ENCODE data around the gene CMTM2. TPM values are rescaled to one million over a fixed set of nuclear protein-coding genes. Genes with fewer than 3 reads are reported as not detected.

The CMTM2 gene
- total and polyA plus RNA-seq, 9 of the 15 experiments (the other 6 are each of a cell fraction or from before 2014, with no cell fraction given) = not detected

DNA sequence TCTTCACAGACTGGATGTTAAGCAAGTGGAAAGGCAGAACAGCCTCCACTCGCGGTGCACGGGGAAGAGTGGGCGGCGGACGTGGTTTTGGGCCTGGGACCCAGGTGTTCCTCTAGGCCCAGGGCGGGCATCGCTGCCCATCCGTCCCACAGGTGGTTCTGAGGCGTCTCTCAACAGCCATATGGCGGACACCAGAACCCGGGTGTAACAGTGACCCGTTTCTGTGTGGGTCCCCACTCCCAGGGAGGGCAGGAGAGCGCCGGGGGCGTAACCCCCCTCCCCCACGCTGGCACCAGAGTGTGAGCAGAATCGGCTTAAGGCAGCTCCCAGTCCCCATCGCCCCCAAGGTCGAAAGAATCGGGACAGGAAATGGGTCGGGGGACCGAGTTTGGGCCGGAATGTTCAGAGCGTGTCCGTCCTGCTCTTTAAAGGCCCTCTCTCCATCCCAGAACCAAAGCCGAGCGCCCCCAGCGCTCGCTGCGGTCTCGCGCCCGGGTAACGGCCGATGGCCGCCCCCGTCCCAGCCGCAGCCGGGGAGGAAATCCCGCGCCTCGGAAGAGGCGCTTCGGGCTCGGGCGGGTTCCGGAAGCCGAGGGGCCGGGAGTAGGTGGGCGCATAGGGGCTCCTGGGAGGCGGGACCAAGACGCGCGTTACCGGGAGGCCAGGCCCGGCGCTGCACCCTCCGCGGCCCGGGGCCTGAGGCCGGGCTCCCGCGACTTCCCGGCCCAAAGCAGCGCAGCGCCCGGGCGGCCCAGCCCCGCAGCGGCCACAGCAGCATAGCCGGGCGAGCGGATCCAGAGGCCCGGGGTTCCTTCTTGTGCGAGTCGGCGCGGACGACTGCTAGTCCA is 29.8 kb upstream of the CMTM2 start, which contains the start of gene TK2 (continued):
- TF ChIP-seq LCOR (CRISPR knock-in tag; IDR thresholded peaks at IDR 0.05) (0 out of 2 replicates have a peak, but pooled peaks have one; percentile 27), ZNF507 (tag; conservative IDR thresholded peaks at IDR 0.05) (no peak), C11orf30 (IDR thresholded peaks at IDR 0.05; ENCODE audit: low read depth) (no peak), ZNF140 (CRISPR knock-in tag; IDR thresholded peaks at IDR 0.05) (no peak), SIX5 (IDR thresholded peaks at IDR 0.05; ENCODE audit: borderline replicate concordance in 1 of 2, insufficient read depth in 1 of 2, low read depth in 1 of 2, low read length in 2 of 2) (no peak), SAFB2 (IDR thresholded peaks at IDR 0.05; ENCODE audit: borderline replicate concordance, low read depth, low read length, severe bottlenecking) (no peak), ARID2 (IDR thresholded peaks at IDR 0.05) (no peak), RHOXF2B (CRISPR knock-in tag; conservative IDR thresholded peaks at IDR 0.05) (no peak), CBX3 (IDR thresholded peaks at IDR 0.05; ENCODE audit: borderline replicate concordance in 1 of 2, low read length in 2 of 2) (no peak), ZNF583 (CRISPR knock-in tag; IDR thresholded peaks at IDR 0.05) (0 out of 2 replicates have a peak, but pooled peaks have one; percentile 45), SETDB1 (IDR thresholded peaks at IDR 0.05; ENCODE audit: low read length) (no peak), ZNF253 (CRISPR knock-in tag; conservative IDR thresholded peaks at IDR 0.05) (no peak), MAFK (IDR thresholded peaks at IDR 0.05; ENCODE audit: low read length) (no peak), HMG20A (CRISPR knock-in tag; conservative IDR thresholded peaks at IDR 0.05) (no peak), POLR2A (conservative IDR thresholded peaks at IDR 0.05) (peak; percentile 66), ZNF274 (IDR thresholded peaks at IDR 0.05; ENCODE audit: borderline replicate concordance, low read depth, low read length) (no peak), CXXC5 (CRISPR knock-in tag; IDR thresholded peaks at IDR 0.05) (peak; percentile 74), EP400 (IDR thresholded peaks at IDR 0.05) (0 out of 2 replicates have a peak, but pooled peaks have one; percentile 36), SNRNP70 (optimal IDR thresholded peaks at IDR 0.05; ENCODE audit: low read depth, low read length) (no peak), TRIM28 (IDR thresholded peaks at IDR 0.05) (no peak), BRF1 (IDR thresholded peaks at IDR 0.05; ENCODE audit: borderline replicate concordance, extremely low read depth, insufficient read length) (no peak), TCFL5 (CRISPR knock-in tag; conservative IDR thresholded peaks at IDR 0.05) (no peak), YBX1 (IDR thresholded peaks at IDR 0.05) (no peak), CBFA2T2 (conservative IDR thresholded peaks at IDR 0.05) (no peak), ZNF785 (CRISPR knock-in tag; IDR thresholded peaks at IDR 0.05) (no peak), SLC30A9 (CRISPR knock-in tag; IDR thresholded peaks at IDR 0.05) (no peak), ARNT (IDR thresholded peaks at IDR 0.05) (no peak), PYGO2 (tag; IDR thresholded peaks at IDR 0.05) (no peak)
- TF ChIP-seq, protein P1, sequence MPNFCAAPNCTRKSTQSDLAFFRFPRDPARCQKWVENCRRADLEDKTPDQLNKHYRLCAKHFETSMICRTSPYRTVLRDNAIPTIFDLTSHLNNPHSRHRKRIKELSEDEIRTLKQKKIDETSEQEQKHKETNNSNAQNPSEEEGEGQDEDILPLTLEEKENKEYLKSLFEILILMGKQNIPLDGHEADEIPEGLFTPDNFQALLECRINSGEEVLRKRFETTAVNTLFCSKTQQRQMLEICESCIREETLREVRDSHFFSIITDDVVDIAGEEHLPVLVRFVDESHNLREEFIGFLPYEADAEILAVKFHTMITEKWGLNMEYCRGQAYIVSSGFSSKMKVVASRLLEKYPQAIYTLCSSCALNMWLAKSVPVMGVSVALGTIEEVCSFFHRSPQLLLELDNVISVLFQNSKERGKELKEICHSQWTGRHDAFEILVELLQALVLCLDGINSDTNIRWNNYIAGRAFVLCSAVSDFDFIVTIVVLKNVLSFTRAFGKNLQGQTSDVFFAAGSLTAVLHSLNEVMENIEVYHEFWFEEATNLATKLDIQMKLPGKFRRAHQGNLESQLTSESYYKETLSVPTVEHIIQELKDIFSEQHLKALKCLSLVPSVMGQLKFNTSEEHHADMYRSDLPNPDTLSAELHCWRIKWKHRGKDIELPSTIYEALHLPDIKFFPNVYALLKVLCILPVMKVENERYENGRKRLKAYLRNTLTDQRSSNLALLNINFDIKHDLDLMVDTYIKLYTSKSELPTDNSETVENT (CRISPR knock-in tag; IDR thresholded peaks at IDR 0.05) = no peak
- TF ChIP-seq, protein P2, sequence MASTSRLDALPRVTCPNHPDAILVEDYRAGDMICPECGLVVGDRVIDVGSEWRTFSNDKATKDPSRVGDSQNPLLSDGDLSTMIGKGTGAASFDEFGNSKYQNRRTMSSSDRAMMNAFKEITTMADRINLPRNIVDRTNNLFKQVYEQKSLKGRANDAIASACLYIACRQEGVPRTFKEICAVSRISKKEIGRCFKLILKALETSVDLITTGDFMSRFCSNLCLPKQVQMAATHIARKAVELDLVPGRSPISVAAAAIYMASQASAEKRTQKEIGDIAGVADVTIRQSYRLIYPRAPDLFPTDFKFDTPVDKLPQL (IDR thresholded peaks at IDR 0.05; ENCODE audit: extremely low read depth, insufficient read length) = no peak

All from K562 (cell line).